Breast epithelium (tissue), 4 donors: ENCODE data around the gene OCA2. TPM values are rescaled to one million over a fixed set of nuclear protein-coding genes. Genes with fewer than 3 reads are reported as not detected.

Source experiments
- DNase-seq, 2 donors: peaks; one replicate each; pipeline ENCODE4 v3.0.0-alpha.2; 2019; ENCODE audit warnings: low spot score in 2 of 2
- H3K27ac ChIP-seq, 2 donors: fragments of 200-600 bp; sonication (generic) in 1 of 2; one replicate each; pipeline ENCODE4 v1.5.1; 2016 to 2019; ENCODE audit warnings: mild to moderate bottlenecking in 1 of 2
- H3K27me3 ChIP-seq, 2 donors: fragments of 200-600 bp; sonication (generic) in 1 of 2; one replicate each; pipeline versions ENCODE4 v1.5.1 to v1.6.0; 2017 to 2019; ENCODE audit warnings: control low read depth in 1 of 2, mild to moderate bottlenecking in 1 of 2
- H3K36me3 ChIP-seq: fragments of 200-600 bp; one replicate; pipeline ENCODE4 v1.5.1; 2019
- H3K4me1 ChIP-seq, 2 donors: fragments of 200-600 bp; sonication (generic); one replicate each; pipeline ENCODE4 v1.5.1; 2016 to 2019; ENCODE audit warnings: control low read depth in 1 of 2
- H3K4me3 ChIP-seq, 3 donors: fragments of 200-600 bp; sonication (generic); 1 replicate in 2 of 3; 2 replicates in 1 of 3; pipeline ENCODE4 v1.5.1; 2016 to 2019; ENCODE audit warnings: mild to moderate bottlenecking in 3 of 3, moderate library complexity in 2 of 3
- H3K9me3 ChIP-seq, 2 donors: fragments of 200-600 bp; sonication (generic) in 1 of 2; one replicate each; pipeline ENCODE4 v1.5.1; 2016 to 2019; ENCODE audit warnings: control low read depth in 1 of 2
- POLR2A ChIP-seq: fragments of 450-650 bp; IDR thresholded peaks from one replicate; pipeline ENCODE4 v1.6.1; 2016; ENCODE audit warnings: antibody characterized with exemption, mild to moderate bottlenecking, moderate library complexity
- POLR2AphosphoS5 ChIP-seq, 3 donors: sonication (generic); formaldehyde crosslinking; IDR thresholded peaks; one replicate each; pipeline ENCODE4 v1.6.1; 2017; ENCODE audit warnings: antibody characterized with exemption in 3 of 3
- intact Hi-C: fragments of 100-400 bp; cut with DNase I; formaldehyde crosslinking; loops from one replicate; pipeline ENCODE4 v1.15.1; 2023; ENCODE audit warnings: low total_unique reads
- total RNA-seq, 3 donors: library from RNA; depleted of rRNA; stranded (reverse); fragments of >200 nt; gene quantifications; one replicate each; pipeline ENCODE4 v1.1.0, GENCODE V29; 2016
- TF ChIP-seq, protein P1 (sequence below), 3 donors: fragments of 450-650 bp; IDR thresholded peaks; one replicate each; pipeline ENCODE4 v1.5.1; 2016 to 2017; ENCODE audit warnings: antibody characterized with exemption in 3 of 3, mild to moderate bottlenecking in 3 of 3, moderate library complexity in 3 of 3

Gene OCA2
- total RNA-seq, 3 donors from 2014 or later, result 0.59 to 0.80 (median 0.66) TPM

DNA sequence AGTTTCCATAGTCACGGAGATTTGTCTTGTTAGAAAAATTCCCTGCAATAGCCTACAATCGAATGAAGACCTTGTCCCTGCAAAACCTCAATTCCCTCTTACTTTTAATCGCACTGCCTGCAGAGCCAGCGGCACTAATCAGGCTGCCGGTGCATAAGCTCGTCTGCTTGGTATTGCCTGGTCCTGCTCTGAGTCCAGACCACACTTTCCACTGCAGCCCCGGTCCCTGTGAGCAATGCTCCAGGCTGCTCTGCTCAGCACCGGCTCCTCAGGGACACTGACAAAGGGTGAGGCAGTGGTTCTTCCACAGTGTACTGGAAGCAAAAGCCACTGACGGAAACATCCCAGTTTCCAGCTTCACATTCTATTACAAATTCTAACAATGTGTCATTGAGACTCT is 164.3 kb downstream of the OCA2 start:
- H3K36me3 ChIP-seq, result no peaks in the 10 kb centered on the region
- intact Hi-C loops, result no loop called here

DNA sequence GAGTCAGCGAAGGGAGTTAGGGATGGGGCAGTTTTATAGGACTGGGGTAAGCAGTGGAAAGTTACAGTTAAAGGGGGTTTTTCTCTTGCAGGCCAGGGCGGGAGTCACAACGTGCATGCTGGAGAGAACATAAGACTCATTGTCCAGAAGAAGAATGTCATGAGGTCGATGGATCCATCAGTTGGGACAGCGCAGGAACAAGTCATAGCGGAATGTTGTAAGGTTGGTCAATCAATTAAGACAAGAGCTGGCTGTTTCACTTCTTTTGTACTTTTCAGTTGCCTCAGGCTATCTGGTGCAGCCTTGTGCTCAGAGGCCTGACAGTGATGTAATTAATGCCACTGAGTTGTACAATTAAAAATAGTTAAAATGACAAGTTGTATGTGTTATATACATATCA is 165.6 kb downstream of the OCA2 start:
- H3K4me1 ChIP-seq, result no peaks in the 10 kb centered on the region
- peaks cover 13 to 27% of the 10 kb centered on the region in 2 donors for H3K9me3 ChIP-seq
- DNase-seq, result no peak
- intact Hi-C loops, result no loop called here
- H3K27ac ChIP-seq, result no peak overlapping the region
- no peaks in the 10 kb centered on the region for H3K27me3 ChIP-seq
- TF ChIP-seq POLR2AphosphoS5 (IDR thresholded peaks at IDR 0.05) (no peak), POLR2A (no peak)
- TF ChIP-seq, protein P1, sequence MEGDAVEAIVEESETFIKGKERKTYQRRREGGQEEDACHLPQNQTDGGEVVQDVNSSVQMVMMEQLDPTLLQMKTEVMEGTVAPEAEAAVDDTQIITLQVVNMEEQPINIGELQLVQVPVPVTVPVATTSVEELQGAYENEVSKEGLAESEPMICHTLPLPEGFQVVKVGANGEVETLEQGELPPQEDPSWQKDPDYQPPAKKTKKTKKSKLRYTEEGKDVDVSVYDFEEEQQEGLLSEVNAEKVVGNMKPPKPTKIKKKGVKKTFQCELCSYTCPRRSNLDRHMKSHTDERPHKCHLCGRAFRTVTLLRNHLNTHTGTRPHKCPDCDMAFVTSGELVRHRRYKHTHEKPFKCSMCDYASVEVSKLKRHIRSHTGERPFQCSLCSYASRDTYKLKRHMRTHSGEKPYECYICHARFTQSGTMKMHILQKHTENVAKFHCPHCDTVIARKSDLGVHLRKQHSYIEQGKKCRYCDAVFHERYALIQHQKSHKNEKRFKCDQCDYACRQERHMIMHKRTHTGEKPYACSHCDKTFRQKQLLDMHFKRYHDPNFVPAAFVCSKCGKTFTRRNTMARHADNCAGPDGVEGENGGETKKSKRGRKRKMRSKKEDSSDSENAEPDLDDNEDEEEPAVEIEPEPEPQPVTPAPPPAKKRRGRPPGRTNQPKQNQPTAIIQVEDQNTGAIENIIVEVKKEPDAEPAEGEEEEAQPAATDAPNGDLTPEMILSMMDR (IDR thresholded peaks at IDR 0.05), result no peak
- H3K4me3 ChIP-seq, result no peak overlapping the region
- H3K36me3 ChIP-seq, result no peaks in the 10 kb centered on the region

More for the DNA sequence above, 164.3 kb downstream of the OCA2 start:
- H3K27ac ChIP-seq, result no peak overlapping the region
- H3K4me1 ChIP-seq, result no peaks in the 10 kb centered on the region
- TF ChIP-seq POLR2AphosphoS5 (IDR thresholded peaks at IDR 0.05), result no peak
- TF ChIP-seq POLR2A, result no peak
- TF ChIP-seq, protein P1 (IDR thresholded peaks at IDR 0.05), result no peak
- peaks cover 13 to 27% of the 10 kb centered on the region in 2 donors for H3K9me3 ChIP-seq
- no peak for DNase-seq
- H3K27me3 ChIP-seq, result no peaks in the 10 kb centered on the region
- H3K4me3 ChIP-seq, result no peak overlapping the region

DNA sequence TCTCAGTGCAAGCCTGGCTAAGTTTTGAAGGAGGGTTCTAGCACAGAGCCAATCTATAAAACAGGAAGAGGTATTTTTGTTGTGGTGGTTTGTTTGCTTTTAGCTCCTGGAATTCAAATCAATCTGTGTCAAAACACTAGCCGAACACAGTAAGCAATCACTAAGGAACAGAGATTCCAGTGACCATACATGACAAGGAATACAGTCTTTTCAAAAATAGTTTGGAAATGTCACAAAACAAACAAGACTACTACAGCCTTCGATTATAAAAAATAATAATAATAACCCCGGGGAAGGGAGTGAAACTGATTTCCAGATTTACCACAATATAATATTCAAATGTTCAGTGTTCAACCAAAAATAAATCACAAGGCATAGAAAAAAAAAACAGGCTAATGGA is 166.5 kb downstream of the OCA2 start:
- Histone ChIP-seq H3K4me3 (no peak overlapping the region), H3K27ac (no peak overlapping the region), H3K27me3 (no peaks in the 10 kb centered on the region), H3K4me1 (no peaks in the 10 kb centered on the region), H3K9me3 (peaks cover 13 to 27% of the 10 kb centered on the region in 2 donors), H3K36me3 (no peaks in the 10 kb centered on the region)
- intact Hi-C loops, result no loop called here
- no peak for DNase-seq
- TF ChIP-seq, protein P1 (IDR thresholded peaks at IDR 0.05), result no peak
- TF ChIP-seq POLR2A (no peak), POLR2AphosphoS5 (IDR thresholded peaks at IDR 0.05) (no peak)

DNA sequence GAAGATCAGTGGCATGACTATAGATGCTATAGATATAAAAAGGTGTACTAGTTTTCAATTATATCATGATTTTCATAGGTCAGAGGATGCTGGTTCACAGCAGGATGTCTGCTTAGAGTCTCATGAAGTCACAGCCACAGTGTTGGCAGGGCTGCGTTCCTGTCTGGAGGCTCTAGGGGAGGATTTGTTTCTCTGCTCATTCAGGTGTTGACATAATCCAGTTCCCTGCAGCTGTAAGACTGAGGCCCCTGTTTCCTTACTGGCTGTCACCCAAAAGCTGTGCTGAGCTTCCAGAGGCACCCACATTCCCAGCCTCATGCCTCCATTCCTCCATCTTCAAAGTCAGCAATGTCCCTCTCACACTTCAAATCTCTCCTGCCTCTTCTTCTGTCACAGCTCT is 170.7 kb downstream of the OCA2 start:
- Histone ChIP-seq H3K27ac (no peak overlapping the region), H3K36me3 (no peaks in the 10 kb centered on the region), H3K27me3 (no peaks in the 10 kb centered on the region), H3K9me3 (peaks cover 10 to 24% of the 10 kb centered on the region in 2 donors), H3K4me1 (no peaks in the 10 kb centered on the region), H3K4me3 (no peak overlapping the region)
- intact Hi-C loops, result no loop called here
- TF ChIP-seq, protein P1 (IDR thresholded peaks at IDR 0.05), result no peak
- TF ChIP-seq POLR2A (no peak), POLR2AphosphoS5 (IDR thresholded peaks at IDR 0.05) (no peak)
- no peak for DNase-seq

GRCh38 chr15:27912283-27912682 is 186.8 kb downstream of the OCA2 start:
- Histone ChIP-seq H3K9me3 (peaks cover 0 to 16% of the 10 kb centered on the region in 2 donors), H3K27ac (no peak overlapping the region), H3K4me3 (no peak overlapping the region), H3K27me3 (no peaks in the 10 kb centered on the region), H3K4me1 (no peaks in the 10 kb centered on the region), H3K36me3 (no peaks in the 10 kb centered on the region)
- DNase-seq, result no peak
- intact Hi-C loops, result no loop called here
- no peak for TF ChIP-seq POLR2AphosphoS5 (IDR thresholded peaks at IDR 0.05)
- no peak for TF ChIP-seq POLR2A

- intact Hi-C loops, result no loop called here
- no peaks in the 10 kb centered on the region for H3K4me1 ChIP-seq
- H3K27me3 ChIP-seq, result no peaks in the 10 kb centered on the region
- H3K4me3 ChIP-seq, result no peak overlapping the region
- H3K27ac ChIP-seq, result no peak overlapping the region
- H3K36me3 ChIP-seq, result no peaks in the 10 kb centered on the region
- DNase-seq, result no peak
- H3K9me3 ChIP-seq, result peaks cover 3 to 12% of the 10 kb centered on the region in 2 donors
- TF ChIP-seq, protein P1 (IDR thresholded peaks at IDR 0.05), result no peak
- TF ChIP-seq POLR2A, result no peak
- no peak for TF ChIP-seq POLR2AphosphoS5 (IDR thresholded peaks at IDR 0.05)
Observed at GRCh38 chr15:27906802-27907201, 192.3 kb downstream of the OCA2 start.
